ENCODE data around the gene CT45A5.
"Not testable (repeated sequence)": the region's sequence is repeated elsewhere in the genome, so short reads cannot be mapped to it uniquely, and the experiment has no call there.

CT45A5 gene, protein sequence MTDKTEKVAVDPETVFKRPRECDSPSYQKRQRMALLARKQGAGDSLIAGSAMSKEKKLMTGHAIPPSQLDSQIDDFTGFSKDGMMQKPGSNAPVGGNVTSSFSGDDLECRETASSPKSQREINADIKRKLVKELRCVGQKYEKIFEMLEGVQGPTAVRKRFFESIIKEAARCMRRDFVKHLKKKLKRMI

DNA sequence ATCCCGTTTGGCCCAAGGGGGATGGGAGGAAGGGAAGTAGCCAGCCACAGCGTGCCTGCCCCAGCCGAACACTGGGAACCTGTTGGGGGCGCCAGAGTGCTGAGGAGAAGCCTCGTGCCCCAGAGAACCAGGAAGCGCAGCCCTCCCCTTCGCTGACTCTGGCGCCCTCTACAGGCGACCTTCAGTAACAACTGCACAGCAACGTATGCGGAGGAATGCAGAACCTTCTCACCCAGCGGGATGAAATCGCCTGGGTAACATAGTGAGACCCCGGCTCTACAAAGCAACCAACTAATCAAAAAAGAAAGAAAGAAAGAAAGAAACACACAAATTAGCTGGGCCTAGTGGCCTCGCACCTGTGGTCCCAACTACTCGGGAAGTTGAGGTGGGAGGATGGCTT is at the start of gene CT45A5:
Gene CT45A5 (minus strand): TSS at position 101 of the 400 bp plus-strand sequence. CDS start 3,774 bp downstream, outside the sequence.
- not testable (repeated sequence) for DNase-seq (ENCODE audit: low spot score)

DNA sequence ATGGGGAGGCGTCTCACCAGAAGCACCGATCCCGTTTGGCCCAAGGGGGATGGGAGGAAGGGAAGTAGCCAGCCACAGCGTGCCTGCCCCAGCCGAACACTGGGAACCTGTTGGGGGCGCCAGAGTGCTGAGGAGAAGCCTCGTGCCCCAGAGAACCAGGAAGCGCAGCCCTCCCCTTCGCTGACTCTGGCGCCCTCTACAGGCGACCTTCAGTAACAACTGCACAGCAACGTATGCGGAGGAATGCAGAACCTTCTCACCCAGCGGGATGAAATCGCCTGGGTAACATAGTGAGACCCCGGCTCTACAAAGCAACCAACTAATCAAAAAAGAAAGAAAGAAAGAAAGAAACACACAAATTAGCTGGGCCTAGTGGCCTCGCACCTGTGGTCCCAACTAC is 34.6 kb upstream of the CT45A5 start, which contains the start of gene CT45A2:
Gene CT45A2 (minus strand): TSS at position 101 of the 400 bp plus-strand sequence. CDS start 3,747 bp downstream, outside the sequence.
- DNase-seq (ENCODE audit: low spot score): not testable (repeated sequence)

DNA sequence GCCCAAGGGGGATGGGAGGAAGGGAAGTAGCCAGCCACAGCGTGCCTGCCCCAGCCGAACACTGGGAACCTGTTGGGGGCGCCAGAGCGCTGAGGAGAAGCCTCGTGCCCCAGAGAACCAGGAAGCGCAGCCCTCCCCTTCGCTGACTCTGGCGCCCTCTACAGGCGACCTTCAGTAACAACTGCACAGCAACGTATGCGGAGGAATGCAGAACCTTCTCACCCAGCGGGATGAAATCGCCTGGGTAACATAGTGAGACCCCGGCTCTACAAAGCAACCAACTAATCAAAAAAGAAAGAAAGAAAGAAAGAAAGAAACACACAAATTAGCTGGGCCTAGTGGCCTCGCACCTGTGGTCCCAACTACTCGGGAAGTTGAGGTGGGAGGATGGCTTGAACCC is 17.4 kb upstream of the CT45A5 start, which contains the start of gene CT45A6:
Gene CT45A6 (minus strand): TSS at position 101 of the 400 bp plus-strand sequence. CDS start 3,794 bp downstream, outside the sequence.
- DNase-seq (ENCODE audit: low spot score): not testable (repeated sequence)

DNA sequence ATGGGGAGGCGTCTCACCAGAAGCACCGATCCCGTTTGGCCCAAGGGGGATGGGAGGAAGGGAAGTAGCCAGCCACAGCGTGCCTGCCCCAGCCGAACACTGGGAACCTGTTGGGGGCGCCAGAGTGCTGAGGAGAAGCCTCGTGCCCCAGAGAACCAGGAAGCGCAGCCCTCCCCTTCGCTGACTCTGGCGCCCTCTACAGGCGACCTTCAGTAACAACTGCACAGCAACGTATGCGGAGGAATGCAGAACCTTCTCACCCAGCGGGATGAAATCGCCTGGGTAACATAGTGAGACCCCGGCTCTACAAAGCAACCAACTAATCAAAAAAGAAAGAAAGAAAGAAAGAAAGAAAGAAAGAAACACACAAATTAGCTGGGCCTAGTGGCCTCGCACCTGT is 17.2 kb downstream of the CT45A5 start, which contains the start of gene CT45A3:
Gene CT45A3 (minus strand): TSS at position 101 of the 400 bp plus-strand sequence. CDS start 3,747 bp downstream, outside the sequence.
- not testable (repeated sequence) for DNase-seq (ENCODE audit: low spot score)

DNA sequence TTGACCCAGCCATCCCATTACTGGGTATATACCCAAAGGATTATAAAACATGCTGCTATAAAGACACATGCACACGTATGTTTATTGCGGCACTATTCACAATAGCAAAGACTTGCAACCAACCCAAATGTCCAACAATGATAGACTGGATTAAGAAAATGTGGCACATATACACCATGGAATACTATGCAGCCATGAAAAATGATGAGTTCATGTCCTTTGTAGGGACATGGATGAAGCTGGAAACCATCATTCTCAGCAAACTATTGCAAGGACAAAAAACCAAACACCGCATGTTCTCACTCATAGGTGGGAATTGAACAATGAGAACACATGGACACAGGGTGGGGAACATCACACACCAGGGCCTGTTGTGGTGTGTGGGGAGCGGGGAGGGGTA is 40.6 kb downstream of the CT45A5 start:
- DNase-seq (ENCODE audit: low spot score): not testable (repeated sequence)

DNA sequence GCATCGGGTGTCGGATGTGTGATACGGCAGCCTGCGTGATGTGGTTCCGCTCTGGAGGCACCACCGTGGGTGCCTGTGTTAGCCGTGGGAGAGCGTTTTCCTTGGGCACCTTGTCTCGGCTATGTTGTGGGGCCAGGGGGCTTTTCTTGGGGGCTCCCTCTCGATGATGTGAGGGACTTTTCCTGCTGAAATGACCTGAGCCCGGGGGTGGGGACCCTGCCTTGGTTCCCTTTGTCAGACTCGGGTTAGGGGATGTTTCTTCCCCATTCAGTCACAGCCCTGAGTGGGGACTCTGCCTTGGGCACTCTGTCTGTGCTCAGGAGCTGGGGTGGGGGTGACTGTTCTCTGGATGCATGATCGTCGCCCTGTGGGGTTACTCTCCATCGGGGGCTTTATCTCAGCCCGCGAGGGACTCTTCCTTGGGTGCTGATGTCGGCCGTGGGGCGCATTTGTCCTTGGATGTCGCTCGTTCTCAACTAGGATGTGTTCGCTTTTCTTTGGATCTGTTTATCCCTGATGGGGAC is 44.0 kb downstream of the CT45A5 start:
- DNase-seq (ENCODE audit: low spot score): no peak

DNA sequence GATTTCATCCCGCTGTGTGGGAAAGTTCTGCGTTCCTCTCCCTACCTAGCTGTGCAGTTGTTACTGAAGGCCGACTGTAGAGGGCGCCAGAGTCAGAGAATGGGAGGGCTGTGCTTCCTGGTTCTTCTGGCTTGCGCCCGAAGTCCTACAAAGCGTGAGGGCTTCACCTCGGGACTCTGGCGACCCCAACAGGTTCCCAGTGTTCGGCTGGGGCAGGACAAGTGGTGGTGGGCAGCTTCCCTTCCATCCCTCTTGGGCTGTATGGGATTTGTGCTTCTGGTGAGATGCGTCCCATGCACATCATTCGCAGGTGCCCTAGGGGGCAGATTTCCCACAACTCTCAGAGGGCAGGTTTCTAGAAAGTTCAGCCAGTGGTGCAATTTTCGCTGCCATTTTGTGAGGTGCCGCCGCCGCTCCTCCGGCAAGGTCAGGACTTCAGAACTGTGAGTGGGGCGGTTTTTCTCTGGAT is 44.6 kb downstream of the CT45A5 start:
- peak; percentile 45 for DNase-seq (ENCODE audit: low spot score)

DNA sequence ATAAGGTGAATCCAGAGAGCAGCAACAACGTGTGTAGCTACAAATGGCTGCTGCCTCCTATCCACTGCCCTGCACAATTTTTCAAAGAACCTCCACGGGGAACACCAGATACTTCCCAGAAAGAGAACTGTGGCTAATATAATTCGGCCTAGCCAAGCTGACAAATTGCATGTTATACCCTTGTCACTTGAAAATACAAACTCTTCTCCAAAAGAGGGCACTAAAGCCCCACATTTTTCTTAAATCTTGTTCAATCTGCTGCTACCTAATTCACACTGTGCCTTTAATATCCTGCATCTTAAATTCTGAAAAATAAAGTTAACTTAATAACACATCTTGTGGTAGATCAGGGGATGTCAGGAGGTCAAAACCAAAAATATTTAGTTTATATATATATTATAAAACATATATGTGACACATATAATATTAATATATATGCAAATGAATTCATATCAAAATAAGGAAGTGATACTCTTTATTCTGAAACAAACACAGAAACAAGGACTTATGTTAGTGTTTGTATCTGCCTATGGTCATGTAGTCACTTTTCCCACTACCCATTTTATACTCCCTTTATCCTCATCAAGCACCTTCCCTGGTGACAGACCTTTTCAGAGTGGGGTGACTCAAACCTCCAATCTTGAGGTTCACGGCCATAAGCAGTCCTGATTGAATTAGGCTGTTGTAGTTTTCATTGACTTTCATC is 47.8 kb downstream of the CT45A5 start:
- no peak for DNase-seq (ENCODE audit: low spot score)

DNA sequence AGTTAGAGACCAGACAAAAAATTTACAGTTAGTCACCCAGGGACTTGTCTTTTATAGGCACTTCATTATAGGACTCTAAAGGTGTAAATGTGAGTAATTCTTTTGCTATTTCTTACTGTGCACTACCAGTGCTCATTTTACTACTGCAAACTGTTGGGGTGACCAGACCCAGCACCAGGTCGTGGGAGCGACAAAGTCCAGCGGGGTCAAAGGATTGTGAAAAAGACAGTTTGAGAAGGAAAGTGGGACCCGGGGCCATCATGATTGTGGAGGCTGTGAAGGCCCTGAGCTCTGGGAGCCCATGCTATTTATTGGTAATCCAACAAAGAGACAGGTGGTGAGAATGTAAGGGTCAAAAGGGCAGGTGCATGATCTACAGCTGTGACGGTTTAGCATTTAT is 50.6 kb downstream of the CT45A5 start:
- DNase-seq (ENCODE audit: low spot score): not testable (repeated sequence)

All from activated CD4-positive, alpha-beta T cell treated with anti-CD3 and anti-CD28 coated beads, Interleukin-2, Interleukin-4, amounts not matched to agents 100 ng/mL and 50 ng/mL, durations not matched to agents 16 hours and 8 hours (primary cell).